Stimulated activated CD4-positive, alpha-beta T cell treated with anti-CD3 and anti-CD28 coated beads, TNF-alpha, amount 100 ng/mL, for 48 hours (primary cell): ENCODE measurements around the gene PPFIBP1.
"Not testable (repeated sequence)": the region's sequence is repeated elsewhere in the genome, so short reads cannot be mapped to it uniquely, and the experiment has no call there.

Source experiments
- DNase-seq, 3 donors: peaks; one replicate each; pipeline ENCODE4 v3.0.0-alpha.2; 2020; ENCODE audit warnings: low read depth in 3 of 3

Gene PPFIBP1

DNA sequence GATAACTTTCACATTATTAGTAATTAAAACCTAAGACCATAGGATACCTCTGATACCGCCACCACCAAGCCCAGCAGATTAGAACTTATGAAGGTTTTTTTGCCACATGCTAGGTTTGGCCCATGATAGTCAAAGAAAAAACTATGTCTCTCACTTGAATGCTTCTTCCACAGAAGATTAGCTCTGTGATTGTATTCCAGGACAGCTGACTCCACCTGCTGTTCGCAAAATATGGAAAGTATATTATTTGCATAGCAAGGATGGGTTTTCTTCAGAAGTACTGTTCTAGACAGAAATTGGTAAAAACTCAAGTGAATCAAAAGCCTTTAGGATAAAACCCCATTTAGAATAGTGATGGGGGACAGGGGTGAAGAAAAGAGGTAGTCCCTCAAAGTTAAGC, 42.2 kb downstream of the PPFIBP1 start:
- DNase-seq, result no peak

DNA sequence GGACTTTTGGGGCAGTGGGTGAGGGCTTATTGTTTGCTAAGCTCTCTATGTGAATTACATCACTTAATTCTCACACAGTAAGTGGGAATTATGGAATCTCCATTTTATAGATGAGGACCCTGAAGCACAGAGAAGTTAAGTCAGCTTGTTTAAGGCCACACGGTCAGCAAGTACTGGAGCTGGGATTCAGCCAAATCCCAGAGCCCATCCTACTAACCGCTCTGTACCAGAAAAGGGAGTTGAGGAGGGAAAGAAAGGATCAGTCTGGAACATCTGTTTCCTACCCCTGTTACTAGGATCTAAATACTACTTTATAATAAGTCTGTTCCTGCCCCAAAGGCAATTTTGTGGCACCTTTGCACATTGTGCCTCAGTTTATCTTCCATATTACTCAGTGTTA, 42.6 kb downstream of the PPFIBP1 start:
- DNase-seq, result no peak

DNA sequence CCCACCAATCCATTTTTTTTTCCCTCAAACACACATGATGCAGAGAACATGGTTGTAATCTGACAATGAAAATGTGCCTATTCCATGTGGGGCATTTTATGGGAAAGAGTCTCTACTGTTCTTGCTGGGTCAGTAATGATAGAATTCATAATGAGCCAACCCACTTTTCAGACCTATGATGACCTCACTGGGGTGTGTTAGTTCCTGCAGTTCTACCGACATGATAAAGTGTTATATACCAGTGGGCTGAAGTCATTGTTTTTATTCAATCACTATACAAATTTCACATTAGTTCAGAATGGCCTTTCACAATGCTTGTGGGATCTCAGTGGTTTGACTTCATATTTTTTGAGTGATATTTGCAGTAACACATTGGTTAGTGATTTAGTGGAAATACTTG, 47.5 kb downstream of the PPFIBP1 start:
- DNase-seq, result no peak

DNA sequence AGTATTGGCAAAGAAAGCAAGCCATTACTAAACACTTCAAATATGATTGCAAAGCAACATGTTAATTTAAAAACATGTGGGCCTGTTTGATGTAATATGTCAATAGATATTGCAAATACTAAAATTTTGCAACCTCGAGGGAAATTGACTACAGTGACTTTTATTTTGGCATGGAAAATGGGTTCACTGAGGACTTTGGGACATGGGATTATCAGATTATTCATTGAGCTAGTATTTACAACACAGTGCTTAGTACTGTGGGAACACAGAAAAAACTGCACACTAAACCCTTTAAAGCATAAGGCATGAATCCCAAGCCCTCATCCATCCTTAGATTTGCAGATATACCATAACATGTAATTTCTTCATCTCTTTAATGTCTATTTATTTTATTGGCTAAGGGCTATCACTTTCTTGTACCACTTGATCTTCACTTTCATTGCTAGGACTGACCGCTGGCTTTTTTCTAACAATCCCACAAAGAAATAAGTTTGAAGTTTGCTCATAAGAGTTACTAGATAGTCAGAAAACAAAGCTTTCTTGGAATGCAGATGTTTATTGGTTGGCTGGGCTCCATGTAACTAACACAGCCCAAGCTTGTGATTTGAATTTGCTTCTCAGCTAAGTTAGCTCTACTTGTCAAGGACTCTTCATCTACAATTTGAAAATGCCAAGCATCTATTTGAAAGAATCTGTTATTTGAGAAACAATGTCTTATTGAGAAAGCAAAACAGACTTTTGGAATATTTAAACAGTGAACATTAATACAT, 48.7 kb downstream of the PPFIBP1 start:
- no peak for DNase-seq

DNA sequence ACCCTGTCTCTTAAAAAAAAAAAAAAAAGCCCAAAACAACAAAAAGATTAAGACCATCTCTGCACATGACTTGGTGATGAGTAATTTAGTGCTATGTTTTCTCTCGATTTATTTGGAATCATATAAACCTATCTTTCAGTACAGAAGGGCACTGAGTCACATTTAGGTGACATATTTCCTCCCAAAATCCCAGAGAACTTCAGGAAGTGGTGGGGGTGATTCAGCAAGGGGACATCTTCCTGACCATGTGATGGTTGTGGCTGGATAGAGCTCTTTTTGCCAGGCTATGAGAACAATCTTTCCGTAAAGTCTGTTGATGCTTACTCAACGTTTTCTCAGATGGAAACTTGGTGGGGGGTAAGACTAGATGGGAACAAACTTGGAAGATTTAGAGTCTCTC, 50.0 kb downstream of the PPFIBP1 start:
- DNase-seq, result no peak

DNA sequence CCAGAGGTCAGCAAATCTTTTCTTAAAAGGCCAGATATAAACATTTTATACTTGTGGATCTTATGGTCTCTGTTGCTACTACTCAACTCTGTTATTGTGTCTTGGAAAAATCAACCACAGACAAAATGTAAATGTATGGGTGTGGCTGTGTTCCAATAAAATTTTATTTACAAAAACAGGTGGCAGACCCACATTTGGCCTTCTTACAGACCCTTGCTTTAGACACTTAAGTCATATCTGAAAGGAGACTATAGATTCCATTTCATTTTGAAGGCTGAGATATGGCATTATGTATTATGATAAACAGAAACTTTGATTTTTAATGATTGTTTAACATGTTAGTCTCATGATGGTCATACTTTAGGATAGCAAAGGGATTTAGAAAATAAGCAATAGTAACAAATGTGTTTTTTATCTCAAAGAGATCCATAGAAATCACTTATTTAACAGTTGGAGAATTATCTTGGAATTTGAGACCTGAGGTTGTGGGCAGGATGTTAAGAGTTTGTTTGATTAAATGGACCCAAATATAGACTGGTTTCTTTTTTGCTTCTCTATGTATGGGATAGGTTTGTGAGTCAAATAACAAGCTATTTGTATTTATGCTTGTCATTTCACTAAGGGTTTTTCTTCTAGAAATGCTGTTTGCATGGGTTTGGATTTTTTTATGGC, 51.2 kb downstream of the PPFIBP1 start:
- DNase-seq, result no peak

DNA sequence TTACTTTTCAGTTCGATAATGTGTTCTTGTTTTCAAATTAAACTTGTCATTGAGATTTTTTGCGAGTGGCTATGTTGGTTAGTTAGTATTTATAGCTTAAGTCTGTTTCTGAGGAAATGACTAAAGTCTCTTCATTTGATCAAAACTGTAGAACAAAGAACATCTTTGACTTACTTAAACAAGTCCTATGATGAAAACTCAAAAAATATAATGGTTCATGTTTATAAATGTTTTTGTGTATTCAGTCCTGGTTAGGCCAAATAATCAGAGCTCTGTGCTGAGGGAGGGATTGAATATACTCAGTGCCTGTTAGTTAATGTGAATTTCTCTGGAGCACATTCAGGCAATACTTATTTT, 51.7 kb downstream of the PPFIBP1 start:
- no peak for DNase-seq

DNA sequence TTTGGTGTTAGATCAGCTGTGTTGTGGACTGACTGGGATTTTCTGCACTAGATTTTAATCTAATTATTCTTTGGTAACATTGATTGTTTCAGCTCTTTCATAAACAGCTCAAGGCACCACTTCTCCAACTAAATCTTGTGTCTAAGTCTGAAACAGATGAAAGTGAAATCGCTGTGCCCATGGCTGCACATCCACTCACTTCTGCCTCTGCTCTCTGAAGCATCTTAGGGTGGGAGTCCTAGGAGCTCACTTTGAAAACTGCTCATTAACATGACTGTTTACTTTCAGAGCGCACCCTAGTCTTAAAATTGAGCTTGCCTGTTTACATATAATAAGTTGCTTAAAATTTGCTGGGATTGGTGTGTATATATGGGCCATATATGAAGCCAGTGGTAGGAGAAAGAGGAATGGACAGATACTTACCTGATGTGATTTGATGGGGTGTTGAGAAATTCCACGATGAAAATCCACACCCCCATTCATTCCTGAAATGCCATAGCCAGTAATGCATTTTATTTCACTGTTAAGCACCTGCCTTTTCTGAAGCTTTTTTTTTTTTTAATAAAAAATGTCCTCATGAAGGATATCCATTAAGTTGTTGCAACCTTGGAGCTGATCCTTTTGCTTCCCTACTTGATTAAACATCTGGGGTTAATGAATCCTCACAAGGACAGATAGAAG, 52.8 kb downstream of the PPFIBP1 start:
- DNase-seq, result no peak

DNA sequence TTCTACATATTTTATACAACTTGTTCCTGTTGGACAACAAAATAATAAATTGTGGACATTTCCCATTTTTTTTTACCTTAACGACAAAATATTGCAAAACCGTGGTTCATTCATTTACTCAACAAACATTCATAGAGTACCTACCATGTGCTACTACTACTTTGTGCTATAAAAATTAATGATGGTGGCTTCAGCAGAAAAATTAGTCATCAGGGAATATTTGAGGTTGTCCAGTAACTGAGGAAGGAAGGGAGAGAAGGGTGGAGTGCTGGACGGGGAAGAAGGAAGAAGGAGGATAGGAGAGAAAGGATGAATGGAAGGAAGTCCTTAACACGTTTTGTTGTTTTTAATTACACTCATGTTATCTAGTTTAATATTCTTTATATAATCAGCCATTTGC, 53.7 kb downstream of the PPFIBP1 start:
- DNase-seq, result no peak

DNA sequence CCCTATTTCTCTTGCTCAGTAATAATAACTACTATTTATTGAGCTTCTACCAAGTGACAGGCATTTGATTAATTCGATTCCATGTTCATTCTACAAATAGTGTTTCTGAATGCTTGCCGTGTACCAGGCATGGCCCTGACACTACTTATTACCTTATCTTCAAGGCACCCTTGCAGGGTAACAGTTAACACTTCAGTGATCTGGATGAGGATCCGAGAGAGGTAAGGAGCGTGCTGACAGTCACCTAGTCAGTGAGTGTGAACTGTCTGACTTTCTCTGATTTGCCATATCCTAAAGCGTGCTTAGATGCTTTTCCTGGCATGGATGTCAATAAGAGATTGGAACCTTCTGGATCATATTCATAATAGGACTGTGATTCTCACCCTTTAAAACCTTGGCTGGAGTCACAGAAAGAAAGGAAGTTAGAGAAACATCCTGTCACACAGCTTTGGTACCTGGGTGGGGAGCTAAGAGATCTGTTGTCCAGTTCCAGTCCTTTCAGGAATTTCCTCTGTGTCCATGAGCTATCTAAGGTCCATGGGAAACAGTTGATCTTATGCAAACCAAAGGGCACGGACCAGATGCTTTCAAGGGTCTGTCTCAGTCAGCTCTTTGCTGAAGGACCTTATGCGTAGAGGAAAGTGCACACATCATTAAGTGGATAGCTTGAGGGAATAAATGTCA, 54.8 kb downstream of the PPFIBP1 start:
- DNase-seq, result no peak

DNA sequence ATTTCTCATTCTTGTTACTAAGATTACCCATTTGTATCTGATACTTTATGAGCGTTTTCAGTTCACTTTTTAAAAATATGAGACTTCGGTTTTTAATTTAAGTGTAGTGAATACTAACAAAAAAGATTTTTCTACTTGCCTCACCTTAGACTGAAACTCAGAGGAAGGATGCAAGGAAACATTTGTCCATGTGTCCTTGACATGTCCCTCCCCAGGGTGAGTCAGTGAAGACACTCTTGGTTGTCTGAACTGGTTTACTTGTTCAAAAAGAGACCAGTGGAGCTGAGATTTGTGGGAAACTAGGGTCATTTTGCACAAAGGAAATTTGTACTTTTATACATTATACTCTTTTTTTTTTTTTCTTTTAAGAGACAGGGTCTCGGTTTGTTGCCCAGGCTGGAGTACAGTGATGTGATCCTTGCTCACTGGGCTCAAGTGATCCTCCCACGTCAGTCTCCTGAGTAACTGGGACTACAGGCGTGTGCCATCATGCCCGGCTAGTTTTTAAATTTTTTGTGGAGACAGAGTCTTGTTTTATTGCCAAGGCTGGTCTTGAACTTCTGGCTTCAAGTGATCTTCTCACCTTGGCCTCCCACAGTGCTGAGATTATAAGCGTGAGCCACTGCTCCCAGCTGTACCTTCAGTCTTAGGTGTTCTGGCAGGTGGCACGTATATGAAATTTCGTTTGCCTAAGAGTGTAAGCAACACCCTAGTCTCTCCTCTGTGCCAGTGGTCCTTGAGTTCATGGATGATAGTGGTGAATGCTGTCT, 56.7 kb downstream of the PPFIBP1 start:
- no peak for DNase-seq

DNA sequence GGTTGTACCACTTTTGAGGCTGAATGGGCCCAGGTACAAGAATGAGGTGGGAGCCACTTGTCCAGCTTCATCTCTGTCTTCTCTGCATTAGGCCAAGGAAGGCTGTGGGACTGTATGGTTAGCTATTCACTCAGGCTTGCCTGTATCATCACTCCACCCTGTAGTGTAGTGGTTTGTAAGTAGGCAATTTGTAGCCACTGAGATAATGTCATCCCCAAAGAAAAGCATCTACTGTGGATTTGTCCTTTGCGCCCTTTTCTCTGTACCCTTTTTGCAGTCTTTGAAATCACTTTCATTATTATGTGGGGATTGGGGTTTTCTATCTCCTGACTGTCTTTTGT, 57.3 kb downstream of the PPFIBP1 start:
- not testable (repeated sequence) for DNase-seq

DNA sequence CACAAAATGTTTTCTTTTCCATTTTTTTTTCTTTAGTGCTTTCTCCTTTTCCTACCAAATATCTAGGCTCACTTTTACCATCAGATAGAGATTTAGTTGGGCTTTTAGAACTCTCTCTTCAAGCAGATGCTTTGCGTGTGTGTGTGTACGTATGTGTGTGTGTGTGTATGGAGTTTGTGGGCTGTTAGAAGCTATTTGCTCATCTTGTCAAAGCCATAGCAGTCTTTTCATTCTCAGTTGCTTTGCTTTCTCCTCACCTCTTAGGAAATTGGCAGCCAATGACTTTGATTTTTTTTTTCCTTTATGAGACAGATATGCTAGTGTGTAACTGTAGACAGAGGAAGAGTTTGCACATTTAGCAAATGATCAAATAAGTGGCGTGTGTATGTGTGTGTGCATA, 57.8 kb downstream of the PPFIBP1 start:
- DNase-seq, result not testable (repeated sequence)

DNA sequence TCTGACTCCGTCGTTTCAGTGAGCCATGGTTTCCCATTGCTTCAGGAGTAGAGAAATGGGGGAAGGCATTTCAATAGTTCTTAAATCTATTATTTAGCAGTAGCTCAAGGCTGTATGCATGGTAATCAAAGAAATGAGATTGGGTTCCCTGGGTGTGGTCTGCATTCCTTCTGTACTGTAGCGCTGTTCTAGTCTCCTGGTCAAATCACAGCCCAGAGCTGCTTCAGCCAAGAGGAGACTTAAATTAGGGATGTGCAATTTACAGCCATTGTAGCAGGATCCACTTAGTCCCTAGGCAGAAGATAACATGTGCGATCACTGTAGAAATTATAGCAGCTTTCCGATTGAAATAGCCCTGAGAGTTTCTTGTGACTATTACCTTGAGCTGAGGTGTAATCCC, 58.4 kb downstream of the PPFIBP1 start:
- not testable (repeated sequence) for DNase-seq

DNA sequence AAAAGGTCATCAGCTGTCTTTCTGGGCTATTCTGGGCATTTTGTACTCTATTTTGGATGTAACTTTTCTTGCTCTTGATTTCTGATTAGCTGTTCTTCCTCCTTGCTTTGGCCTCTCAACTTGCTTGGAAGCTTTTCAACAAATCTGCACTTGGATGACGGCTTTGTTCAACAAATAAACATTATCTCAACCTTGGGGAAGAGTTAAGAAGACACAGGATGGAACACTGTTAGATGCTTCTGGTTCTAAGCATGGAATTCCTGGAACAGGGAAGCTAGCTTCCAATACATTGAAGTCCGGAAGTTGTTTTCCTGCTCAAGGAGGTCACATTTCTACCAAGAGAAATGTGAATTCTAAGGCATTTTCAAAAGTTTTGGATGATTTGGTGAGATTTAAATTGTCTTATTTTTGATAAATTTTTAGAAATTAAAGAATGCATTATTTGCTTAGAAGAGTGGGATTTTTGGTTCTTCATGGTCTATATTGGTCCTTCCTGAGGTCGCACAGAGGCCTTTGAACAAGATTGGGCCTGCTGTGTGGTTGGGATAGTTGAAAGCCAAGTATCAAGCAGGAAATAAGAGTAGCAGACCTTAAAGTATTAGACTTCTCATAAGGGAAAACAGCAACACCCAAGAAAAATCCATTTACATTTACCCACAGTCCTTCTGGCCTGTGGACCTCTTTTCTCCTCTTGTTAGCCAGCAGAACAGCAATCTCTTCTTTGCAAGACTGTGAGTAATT, 59.2 kb downstream of the PPFIBP1 start:
- no peak for DNase-seq

DNA sequence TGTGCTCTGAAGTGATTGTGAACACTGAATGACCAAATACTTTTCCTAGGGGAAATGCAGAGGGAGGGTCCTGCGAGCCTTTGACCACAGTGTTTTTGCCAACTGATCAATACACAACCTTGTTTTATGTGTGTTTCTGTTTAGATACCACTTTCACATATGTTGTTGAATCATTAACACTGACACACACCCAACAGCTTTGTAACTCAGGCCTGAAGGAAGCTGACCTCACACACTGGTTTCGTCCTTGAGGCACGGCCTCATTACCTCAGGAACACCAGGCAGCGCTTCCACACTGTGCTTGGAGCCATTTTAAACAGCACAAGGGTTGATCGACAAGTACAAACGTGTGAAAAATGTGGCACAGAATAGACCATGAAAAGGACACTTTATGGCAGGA, 60.0 kb downstream of the PPFIBP1 start:
- DNase-seq, result no peak

DNA sequence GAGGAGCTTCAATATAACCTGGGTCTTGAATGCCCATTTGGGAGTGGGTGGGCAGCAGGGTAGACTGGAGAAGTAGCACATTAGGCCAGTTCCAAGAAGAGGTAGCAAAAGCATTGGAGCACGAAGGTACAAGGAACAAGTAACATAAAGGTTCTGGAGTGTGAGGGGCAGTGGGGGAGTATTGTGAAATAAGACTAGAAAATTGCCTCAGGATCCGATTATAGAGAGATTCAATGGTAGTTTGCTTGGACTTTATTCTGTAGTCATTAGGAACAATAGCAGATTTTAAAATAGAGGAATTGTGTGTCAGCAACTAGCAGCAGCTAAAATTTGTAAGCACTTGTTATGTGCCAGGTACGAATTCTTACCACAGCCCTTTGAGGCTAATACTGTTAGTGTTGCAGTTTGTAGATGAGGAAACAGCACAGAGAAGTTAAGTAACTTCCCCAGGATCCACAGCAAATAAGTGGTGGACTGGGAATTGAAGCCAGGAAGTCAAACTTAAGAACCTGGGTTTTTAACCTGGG, 61.8 kb downstream of the PPFIBP1 start:
- DNase-seq, result no peak

DNA sequence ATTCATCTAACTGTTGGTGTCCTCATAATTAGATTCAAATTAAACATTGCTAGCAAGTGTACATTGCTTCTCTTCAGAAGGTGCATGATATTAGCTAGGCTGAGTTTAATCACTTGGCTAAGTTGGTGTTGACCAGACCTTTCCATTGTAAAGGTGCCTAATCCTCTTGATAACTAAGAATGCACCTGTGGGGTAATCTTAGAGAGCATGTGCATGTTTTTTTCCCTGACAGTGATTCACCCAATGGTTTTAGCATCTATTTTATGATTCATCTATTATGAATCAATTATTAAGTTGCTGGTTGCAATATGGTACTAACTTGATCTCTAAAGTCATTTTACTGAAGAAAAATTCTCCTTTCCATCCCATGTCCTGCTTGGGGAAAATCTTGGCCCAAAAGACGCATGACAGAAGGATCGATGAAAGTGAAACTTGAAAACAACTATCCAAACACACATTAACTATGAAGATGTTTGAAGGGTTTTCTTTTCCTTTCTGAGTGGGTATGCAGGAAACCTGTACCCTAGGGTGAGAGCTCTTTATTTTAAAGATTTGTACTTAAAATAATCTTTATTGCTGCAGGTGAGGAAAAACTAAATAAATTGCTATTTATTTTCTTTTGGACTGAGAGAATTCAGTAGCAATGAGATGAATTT, 64.2 kb downstream of the PPFIBP1 start:
- not testable (repeated sequence) for DNase-seq

DNA sequence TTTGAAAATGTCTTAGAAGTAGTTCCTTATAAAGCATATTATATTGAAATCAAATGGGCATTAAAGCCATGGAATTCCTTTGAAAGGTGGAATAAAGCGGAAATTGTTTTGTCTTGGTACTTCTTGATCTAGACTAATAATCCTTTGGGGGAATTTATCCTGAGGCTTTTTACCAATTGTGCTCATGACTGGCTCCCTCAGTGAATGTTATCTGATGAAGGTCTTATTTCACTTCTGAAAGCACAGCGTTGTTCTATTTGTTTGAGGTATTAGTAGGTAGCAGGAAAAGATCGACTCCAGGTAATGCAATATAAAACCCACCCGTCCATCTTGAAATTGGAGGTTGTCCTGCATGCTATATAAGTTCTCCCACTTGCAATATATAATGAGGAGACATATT, 64.8 kb downstream of the PPFIBP1 start:
- no peak for DNase-seq

DNA sequence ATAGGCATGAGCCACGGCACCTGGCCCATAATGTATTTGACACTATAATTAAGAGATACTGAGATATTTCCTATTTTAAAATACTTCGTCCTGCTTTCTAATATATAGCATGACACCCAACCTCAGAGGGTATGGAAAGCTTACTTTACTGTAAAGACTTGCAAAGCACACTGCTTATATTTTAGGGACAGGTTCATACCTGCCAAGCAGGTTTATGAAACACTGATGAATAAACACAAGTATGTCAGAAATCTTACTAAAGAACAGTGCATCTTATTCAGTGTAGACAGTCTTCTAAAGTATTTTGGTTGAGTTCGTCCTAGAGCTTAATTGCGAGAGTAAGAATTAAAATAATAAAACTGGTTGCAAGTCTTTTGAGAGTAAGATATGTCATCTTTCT, 65.4 kb downstream of the PPFIBP1 start:
- no peak for DNase-seq
